ENCODE measurements around the gene PUSL1.

PUSL1 gene

GRCh38 chr1:1321477-1321876 is 13.1 kb downstream of the PUSL1 start:
- DNase-seq, result no peak

GRCh38 chr1:1322418-1322817 is 14.0 kb downstream of the PUSL1 start:
- no peak for DNase-seq

- DNase-seq, result no peak
Observed at GRCh38 chr1:1322952-1323351, 14.6 kb downstream of the PUSL1 start.

- DNase-seq, result no peak
Observed at GRCh38 chr1:1324084-1324523, 15.7 kb downstream of the PUSL1 start.

GRCh38 chr1:1324524-1325287 is 16.3 kb downstream of the PUSL1 start, which contains the start of the genes CPTP and INTS11:
Gene CPTP, plus strand, starts transcription at chr1:1324802. Its CDS starts 2,109 bp downstream, at chr1:1326911.
Gene INTS11, minus strand, starts transcription at chr1:1324660. Its CDS starts 52 bp downstream, at chr1:1324608.
- DNase-seq, result peak; percentile 50 to 96 (median 86)

GRCh38 chr1:1325288-1326074 is 17.1 kb downstream of the PUSL1 start:
- no peak for DNase-seq

- DNase-seq, result no peak
Observed at GRCh38 chr1:1326075-1326605, 17.7 kb downstream of the PUSL1 start.

GRCh38 chr1:1327291-1327690 is 18.9 kb downstream of the PUSL1 start:
- DNase-seq, result no peak

GRCh38 chr1:1328254-1328653 is 19.9 kb downstream of the PUSL1 start:
- no peak for DNase-seq

- DNase-seq, result no peak
Observed at GRCh38 chr1:1329304-1330210, 21.2 kb downstream of the PUSL1 start.

- DNase-seq, result no peak
Observed at GRCh38 chr1:1330366-1331067, 22.1 kb downstream of the PUSL1 start.

- DNase-seq, result no peak
Observed at GRCh38 chr1:1331068-1331965, 22.9 kb downstream of the PUSL1 start, which contains the start of gene TAS1R3. Gene TAS1R3, plus strand, starts transcription at chr1:1331280. Its CDS starts 66 bp downstream, at chr1:1331346.

- DNase-seq, result no peak
Observed at GRCh38 chr1:1332031-1332755, 23.8 kb downstream of the PUSL1 start.

GRCh38 chr1:1332774-1333480 is 24.5 kb downstream of the PUSL1 start:
- no peak for DNase-seq

- no peak for DNase-seq
Observed at GRCh38 chr1:1333551-1334241, 25.3 kb downstream of the PUSL1 start.

- DNase-seq, result no peak
Observed at GRCh38 chr1:1334835-1335234, 26.4 kb downstream of the PUSL1 start.

GRCh38 chr1:1335283-1335682 is 26.9 kb downstream of the PUSL1 start:
- DNase-seq, result no peak

Measured in hypothalamus (tissue), 51 donors.